GM12878 (cell line): ENCODE measurements around the gene SLC2A4. TPM values are rescaled to one million over a fixed set of nuclear protein-coding genes. Genes with fewer than 3 reads are reported as not detected.

Experiments used
- ATAC-seq: fragments of 200-7000 bp; cut with Tn5 transposase; 3 replicates; pipeline ENCODE4 v1.9.1; 2020; ENCODE audit warnings: mild to moderate bottlenecking, moderate library complexity
- BruUV-seq: library from RNA; stranded (reverse); fragments of 400-500 nt; replicated peaks from 2 replicates; lab custom pipeline; 2021; lab: Mats Ljungman, UMichigan
- CTCF ChIA-PET: fragments of 300-600 bp; sonication (Branson Sonifier 250); formaldehyde crosslinking; extraction: SDS; loops from one replicate; lab custom pipeline; 2021; ENCODE audit warnings: inconsistent platforms; lab: Yijun Ruan, JAX
- POLR2A ChIA-PET: fragments of 350-600 bp; formaldehyde crosslinking; extraction: SDS; loops from one replicate; lab custom pipeline; 2021; ENCODE audit warnings: inconsistent platforms; lab: Charles Lee
- RAD21 ChIA-PET: fragments of 300-600 bp; sonication (Branson Sonifier 250); formaldehyde crosslinking; loops from one replicate; lab custom pipeline; 2023; ENCODE audit warnings: antibody characterized with exemption; ENCODE audit not compliant: unreplicated experiment; lab: Charles Lee
- SMC1A ChIA-PET: fragments of 300-600 bp; sonication (Branson Sonifier 250); formaldehyde crosslinking; loops from one replicate; lab custom pipeline; 2023; ENCODE audit not compliant: unreplicated experiment, uncharacterized antibody; lab: Charles Lee
- DNase-seq: peaks from one replicate; pipeline ENCODE4 v3.0.0-alpha.2; 2011; ENCODE audit warnings: low read depth, low spot score
- FAIRE-seq: peaks from 3 replicates; lab custom pipeline; 2011; peaks lifted over from hg19 to GRCh38; lab: Jason Lieb, UNC
- H2AFZ ChIP-seq: 2 replicates; pipeline ENCODE4 v1.6.0; 2011; ENCODE audit warnings: low read depth, low read length, control low read depth; ENCODE audit not compliant: control insufficient read depth
- H3K27ac ChIP-seq: 2 replicates; pipeline ENCODE4 v1.5.1; 2011; ENCODE audit warnings: control low read depth; ENCODE audit not compliant: control insufficient read depth, insufficient read depth
- H3K27me3 ChIP-seq, 2 experiments: replicated peaks in 1 of 2; 2 replicates each; pipeline versions ENCODE4 v1.6.0 to v1.6.1; 2011; ENCODE audit warnings: low read length in 1 of 2; ENCODE audit not compliant: control insufficient read depth in 2 of 2, insufficient read depth in 2 of 2
- H3K36me3 ChIP-seq, 2 experiments: 2 replicates each; pipeline ENCODE4 v1.5.1; 2011; ENCODE audit warnings: low read length in 1 of 2; ENCODE audit not compliant: control insufficient read depth in 2 of 2, insufficient read depth in 2 of 2
- H3K4me1 ChIP-seq: 2 replicates; pipeline ENCODE4 v1.6.1; 2011; ENCODE audit warnings: mild to moderate bottlenecking, low read length, moderate library complexity, mixed read lengths; ENCODE audit not compliant: control insufficient read depth, insufficient read depth
- H3K4me2 ChIP-seq: 2 replicates; pipeline ENCODE4 v1.6.0; 2011; ENCODE audit warnings: control low read depth; ENCODE audit not compliant: control insufficient read depth, insufficient read depth
- H3K4me3 ChIP-seq: fragments of 200-600 bp; sonication (generic); 2 replicates; pipeline ENCODE4 v1.5.1; 2016
- H3K79me2 ChIP-seq: 2 replicates; pipeline ENCODE4 v1.6.0; 2011; ENCODE audit warnings: low read length; ENCODE audit not compliant: control insufficient read depth, insufficient read depth
- H3K9ac ChIP-seq: 2 replicates; pipeline ENCODE4 v1.8.0; 2011; ENCODE audit warnings: low read length, control low read depth, mixed read lengths; ENCODE audit not compliant: control insufficient read depth, insufficient read depth
- H3K9me3 ChIP-seq: replicated peaks from 3 replicates; pipeline ENCODE4 v1.5.1; 2011; ENCODE audit warnings: mild to moderate bottlenecking, low read length; ENCODE audit not compliant: control insufficient read depth, insufficient read depth
- H4K20me1 ChIP-seq: 2 replicates; pipeline ENCODE4 v1.6.0; 2011; ENCODE audit not compliant: control insufficient read depth, insufficient read depth
- BACH1 ChIP-seq: fragments of 450-650 bp; IDR thresholded peaks from 2 replicates; pipeline ENCODE4 v1.6.1; 2017; ENCODE audit warnings: mild to moderate bottlenecking, borderline replicate concordance
- BMI1 ChIP-seq: fragments of 450-650 bp; IDR thresholded peaks from 2 replicates; pipeline ENCODE4 v1.6.1; 2016; ENCODE audit warnings: mild to moderate bottlenecking, moderate library complexity, borderline replicate concordance
- CHD1 ChIP-seq: IDR thresholded peaks from 2 replicates; pipeline ENCODE4 v1.6.1; 2012; ENCODE audit warnings: low read depth, low read length, improper control_type of control experiment
- CHD4 ChIP-seq: fragments of 200-600 bp; sonication (generic); IDR thresholded peaks from 2 replicates; pipeline ENCODE4 v1.6.1; 2016; ENCODE audit warnings: mild to moderate bottlenecking
- EED ChIP-seq: sonication (generic); IDR thresholded peaks from 2 replicates; pipeline ENCODE4 v1.6.1; 2016; ENCODE audit warnings: antibody characterized with exemption, low read depth
- ETV6 ChIP-seq, 2 experiments: fragments of 450-650 bp in 1 of 2; IDR thresholded peaks in 1 of 2; conservative IDR thresholded peaks in 1 of 2; 2 replicates each; pipeline ENCODE4 v1.6.1; 2014; ENCODE audit warnings: antibody characterized with exemption in 1 of 2, borderline replicate concordance in 1 of 2, low read depth in 1 of 2, mild to moderate bottlenecking in 1 of 2, moderate library complexity in 1 of 2
- IRF4 ChIP-seq: IDR thresholded peaks from 2 replicates; pipeline ENCODE4 v1.6.1; 2011; ENCODE audit warnings: low read depth, low read length
- MXI1 ChIP-seq: fragments of 150-350 bp; IDR thresholded peaks from 2 replicates; pipeline ENCODE4 v1.6.1; 2011; ENCODE audit warnings: low read depth, mild to moderate bottlenecking, inconsistent platforms, low read length, improper control_type of control experiment
- MYB ChIP-seq: fragments of 150-350 bp; IDR thresholded peaks from 2 replicates; pipeline ENCODE4 v1.6.1; 2014; ENCODE audit warnings: mild to moderate bottlenecking, low read depth, low read length, borderline replicate concordance
- NBN ChIP-seq: fragments of 450-650 bp; IDR thresholded peaks from 2 replicates; pipeline ENCODE4 v1.6.1; 2016
- NR2C2 ChIP-seq: IDR thresholded peaks from 2 replicates; pipeline ENCODE4 v1.6.1; 2011; ENCODE audit warnings: borderline replicate concordance, low read depth; ENCODE audit not compliant: control insufficient read depth, insufficient read length
- PML ChIP-seq: IDR thresholded peaks from 2 replicates; pipeline ENCODE4 v1.6.1; 2012; ENCODE audit warnings: low read length, inconsistent platforms
- RAD21 ChIP-seq: IDR thresholded peaks from 2 replicates; pipeline ENCODE4 v1.6.1; 2011; ENCODE audit warnings: mild to moderate bottlenecking, low read depth, low read length, moderate library complexity; ENCODE audit not compliant: insufficient read depth
- RAD51 ChIP-seq: fragments of 450-650 bp; IDR thresholded peaks from 2 replicates; pipeline ENCODE4 v1.6.1; 2016; ENCODE audit warnings: moderate library complexity, mild to moderate bottlenecking, inconsistent platforms
- RB1 ChIP-seq: fragments of 450-650 bp; formaldehyde crosslinking; IDR thresholded peaks from 2 replicates; pipeline ENCODE4 v1.6.1; 2017; ENCODE audit warnings: mild to moderate bottlenecking, borderline replicate concordance
- RBBP5 ChIP-seq: fragments of 200-600 bp; sonication (generic); conservative IDR thresholded peaks from 2 replicates; pipeline ENCODE4 v1.6.1; 2016
- RUNX3 ChIP-seq: IDR thresholded peaks from 2 replicates; pipeline ENCODE4 v1.6.1; 2012; ENCODE audit warnings: low read length, inconsistent platforms
- ZBED1 ChIP-seq: IDR thresholded peaks from 2 replicates; pipeline ENCODE4 v1.6.1; 2016; ENCODE audit warnings: borderline replicate concordance
- ZSCAN29 ChIP-seq: fragments of 450-650 bp; IDR thresholded peaks from 2 replicates; pipeline ENCODE4 v1.6.1; 2017; ENCODE audit warnings: mild to moderate bottlenecking, moderate library complexity
- WGBS: methylation state at CpG from one replicate; pipeline ENCODE4 v1.1.6; 2016; ENCODE audit warnings: low lambda C conversion rate; ENCODE audit not compliant: insufficient replicate concordance, insufficient coverage; ENCODE audit errors: missing lambda C conversion rate; 5-methylcytosine and 5-hydroxymethylcytosine counted together
- in situ Hi-C: fragments of 300-500 bp; cut with MboI; formaldehyde crosslinking; loops from 9 replicates; pipeline ENCODE4 v1.14.3; 2018; ENCODE audit warnings: mixed read lengths
- intact Hi-C: fragments of 100-400 bp; cut with micrococcal nuclease; formaldehyde crosslinking; loops from one replicate; pipeline ENCODE4 v1.14.2; 2022; ENCODE audit not compliant: unreplicated experiment
- polyA plus RNA-seq, 11 experiments: library from polyadenylated mRNA; depleted of rRNA in 4 of 11; unstranded in 6 of 11; stranded (reverse) in 5 of 11; fragments of >200 nt; fragmentation: Nextera tagmentation in 4 of 11; fragmentation: Illumina TruSeq in 1 of 11; extraction: Ambion mirVana in 4 of 11; extraction: Trizol in 1 of 11; gene quantifications; 1 replicate in 1 of 11; 2 replicates in 10 of 11; pipeline versions ENCODE4 v1.2.1 to v1.2.3, GENCODE V29; 2011 to 2016; ENCODE audit warnings: inconsistent platforms in 2 of 11, missing spikeins in 2 of 11, low read depth in 1 of 11
- total RNA-seq, 4 experiments: library from RNA; depleted of rRNA in 3 of 4; stranded (reverse); fragments of >200 nt in 3 of 4; fragmentation: Illumina TruSeq in 1 of 4; extraction: Trizol in 1 of 4; gene quantifications; 2 replicates each; pipeline versions ENCODE4 v1.2.1 to v1.2.3, GENCODE V29; 2013 to 2021
- TF ChIP-seq, protein P1 (sequence below): fragments of 450-650 bp; IDR thresholded peaks from 2 replicates; pipeline ENCODE4 v1.6.1; 2017; ENCODE audit warnings: antibody characterized with exemption, mild to moderate bottlenecking, moderate library complexity
- TF ChIP-seq, protein P2 (sequence below): IDR thresholded peaks from 2 replicates; pipeline ENCODE4 v1.6.1; 2012; ENCODE audit warnings: low read depth, low read length, improper control_type of control experiment

Gene SLC2A4
- total and polyA plus RNA-seq, 10 of the 15 experiments (the other 5 are each of a cell fraction or from before 2014, with no cell fraction given): 0.03 to 0.23 (median 0.04) TPM; not detected in 4

DNA sequence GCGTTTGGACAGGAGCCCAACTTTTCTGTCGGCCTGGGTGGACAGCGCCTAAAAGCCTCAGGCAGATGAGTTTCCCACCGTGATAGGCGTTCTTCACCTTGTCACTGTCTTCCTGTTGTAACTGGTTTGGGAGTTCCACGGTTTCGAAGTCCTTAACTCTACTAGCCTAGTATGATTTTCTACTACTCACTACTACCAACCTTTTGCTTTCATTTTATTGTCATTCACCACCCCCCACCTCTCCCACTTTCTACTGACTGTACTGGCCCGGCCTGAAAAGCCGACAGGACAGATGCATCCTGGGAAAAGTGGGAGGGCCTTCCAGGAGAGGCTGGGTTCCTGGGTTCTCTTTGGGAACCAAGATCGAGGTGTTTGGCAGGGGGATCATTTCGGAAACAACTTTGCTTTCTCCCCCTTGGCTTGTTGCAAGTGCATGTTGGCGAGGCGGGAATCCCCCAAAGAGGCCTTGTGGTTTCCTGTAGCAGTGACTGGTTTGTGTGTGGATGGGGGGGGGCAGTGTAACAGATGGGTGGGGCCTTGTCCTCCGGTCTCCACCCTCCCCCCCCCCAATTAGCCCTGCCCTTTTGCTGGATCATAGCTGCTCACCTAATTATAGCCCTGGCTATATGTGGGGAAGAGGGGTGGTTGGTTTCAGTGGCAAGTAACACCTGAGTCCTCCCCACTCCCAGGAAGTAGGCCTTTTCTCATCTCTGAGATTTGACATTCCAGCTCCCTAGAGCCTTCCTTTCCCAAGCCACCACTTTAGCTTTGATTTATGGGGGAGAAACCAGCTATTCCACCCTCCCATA lies 27.3 kb downstream of the SLC2A4 start:
- Histone ChIP-seq H3K27me3 (no peaks in the 10 kb centered on the region), H3K9ac (peak overlapping the region; percentile 100), H3K9me3 (no peaks in the 10 kb centered on the region), H3K79me2 (peaks cover 51% of the 10 kb centered on the region), H3K4me1 (peaks cover 21% of the 10 kb centered on the region), H3K27ac (peak overlapping the region; percentile 99), H3K4me3 (peak overlapping the region; percentile 99), H3K4me2 (peak overlapping the region; percentile 93), H3K36me3 (peaks cover 23 to 35% of the 10 kb centered on the region in 2 experiments), H2AFZ (no peak overlapping the region), H4K20me1 (peaks cover 21% of the 10 kb centered on the region)
- SMC1A ChIA-PET: interaction anchor here (0.8 to 1.3 kb wide), 3 partner anchors 23 to 252 kb away, joined by 3 read pairs; no protein-coding TSS in a partner anchor
- RAD21 ChIA-PET: interaction anchor here (1.3 to 1.5 kb wide), 2 partner anchors 28 to 89 kb away, joined by 4 to 5 read pairs; partner anchors contain the start of genes ACADVL, ACAP1 and DLG4
- DNase-seq (peak; percentile 67), ATAC-seq (peak; percentile 42), FAIRE-seq (peak; percentile 86)
- 1% methylated on average over 14 of the region's 14 CpGs for WGBS
- in situ Hi-C loops (no loop called here), intact Hi-C loops (loop anchor here (5.0 to 10.0 kb wide), 2 partner anchors 67 to 376 kb away; partner anchors contain the start of genes GABARAP, TP53 and WRAP53)
- TSS peak; percentile 92 for BruUV-seq
- POLR2A ChIA-PET: interaction anchor here (0.6 to 2.0 kb wide), 6 partner anchors 21 to 378 kb away, joined by 3 to 9 read pairs (median 4); partner anchors contain the start of genes ACAP1, NEURL4 and TP53
- CTCF ChIA-PET: interaction anchor here (0.9 to 2.1 kb wide), 5 partner anchors 16 to 67 kb away, joined by 3 to 6 read pairs (median 3); partner anchors contain the start of gene ACAP1
- TF ChIP-seq ETV6 (conservative IDR thresholded peaks at IDR 0.05 in 1 of 2, IDR thresholded peaks at IDR 0.05 in 1 of 2; ENCODE audit: borderline replicate concordance in 1 of 2, low read depth in 1 of 2) (no peak), ZSCAN29 (no peak), RB1 (no peak), PML (0 out of 2 replicates have a peak, but pooled peaks have one; percentile 55), MYB (no peak), RAD51 (no peak), ZBED1 (peak; percentile 59; the same call in 1 of the 2 replicates), RBBP5 (0 out of 2 replicates have a peak, but pooled peaks have one; percentile 30), RUNX3 (peak; percentile 96), BACH1 (no peak), IRF4 (0 out of 2 replicates have a peak, but pooled peaks have one; percentile 6), EED (peak; percentile 74), NBN (peak; percentile 66; the same call in 1 of the 2 replicates), RAD21 (no peak), CHD4 (no peak), CHD1 (no peak), MXI1 (no peak; the same call in 1 of the 2 replicates), NR2C2 (no peak), BMI1 (no peak)
- TF ChIP-seq, protein P1, sequence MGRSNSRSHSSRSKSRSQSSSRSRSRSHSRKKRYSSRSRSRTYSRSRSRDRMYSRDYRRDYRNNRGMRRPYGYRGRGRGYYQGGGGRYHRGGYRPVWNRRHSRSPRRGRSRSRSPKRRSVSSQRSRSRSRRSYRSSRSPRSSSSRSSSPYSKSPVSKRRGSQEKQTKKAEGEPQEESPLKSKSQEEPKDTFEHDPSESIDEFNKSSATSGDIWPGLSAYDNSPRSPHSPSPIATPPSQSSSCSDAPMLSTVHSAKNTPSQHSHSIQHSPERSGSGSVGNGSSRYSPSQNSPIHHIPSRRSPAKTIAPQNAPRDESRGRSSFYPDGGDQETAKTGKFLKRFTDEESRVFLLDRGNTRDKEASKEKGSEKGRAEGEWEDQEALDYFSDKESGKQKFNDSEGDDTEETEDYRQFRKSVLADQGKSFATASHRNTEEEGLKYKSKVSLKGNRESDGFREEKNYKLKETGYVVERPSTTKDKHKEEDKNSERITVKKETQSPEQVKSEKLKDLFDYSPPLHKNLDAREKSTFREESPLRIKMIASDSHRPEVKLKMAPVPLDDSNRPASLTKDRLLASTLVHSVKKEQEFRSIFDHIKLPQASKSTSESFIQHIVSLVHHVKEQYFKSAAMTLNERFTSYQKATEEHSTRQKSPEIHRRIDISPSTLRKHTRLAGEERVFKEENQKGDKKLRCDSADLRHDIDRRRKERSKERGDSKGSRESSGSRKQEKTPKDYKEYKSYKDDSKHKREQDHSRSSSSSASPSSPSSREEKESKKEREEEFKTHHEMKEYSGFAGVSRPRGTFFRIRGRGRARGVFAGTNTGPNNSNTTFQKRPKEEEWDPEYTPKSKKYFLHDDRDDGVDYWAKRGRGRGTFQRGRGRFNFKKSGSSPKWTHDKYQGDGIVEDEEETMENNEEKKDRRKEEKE: no peak
- TF ChIP-seq, protein P2, sequence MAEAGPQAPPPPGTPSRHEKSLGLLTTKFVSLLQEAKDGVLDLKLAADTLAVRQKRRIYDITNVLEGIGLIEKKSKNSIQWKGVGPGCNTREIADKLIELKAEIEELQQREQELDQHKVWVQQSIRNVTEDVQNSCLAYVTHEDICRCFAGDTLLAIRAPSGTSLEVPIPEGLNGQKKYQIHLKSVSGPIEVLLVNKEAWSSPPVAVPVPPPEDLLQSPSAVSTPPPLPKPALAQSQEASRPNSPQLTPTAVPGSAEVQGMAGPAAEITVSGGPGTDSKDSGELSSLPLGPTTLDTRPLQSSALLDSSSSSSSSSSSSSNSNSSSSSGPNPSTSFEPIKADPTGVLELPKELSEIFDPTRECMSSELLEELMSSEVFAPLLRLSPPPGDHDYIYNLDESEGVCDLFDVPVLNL: no peak
